A673 (cell line): ENCODE measurements around the gene TRPT1.

ENCODE experiments used
- EZH2 ChIP-seq: fragments of 200-600 bp; sonication (generic); IDR thresholded peaks from 2 replicates; pipeline ENCODE4 v1.6.1; 2017; ENCODE audit warnings: borderline replicate concordance, low read depth, mild to moderate bottlenecking, mixed read lengths, antibody characterized with exemption, low read length; ENCODE audit not compliant: poor library complexity, severe bottlenecking
- TF ChIP-seq, protein P1 (sequence below): fragments of 300-800, 200-600 bp; sonication (generic); conservative IDR thresholded peaks from 2 replicates; pipeline ENCODE4 v1.5.1; 2017; ENCODE audit warnings: low read depth, mild to moderate bottlenecking, antibody characterized with exemption, low read length, moderate library complexity, mixed read lengths

DNA sequence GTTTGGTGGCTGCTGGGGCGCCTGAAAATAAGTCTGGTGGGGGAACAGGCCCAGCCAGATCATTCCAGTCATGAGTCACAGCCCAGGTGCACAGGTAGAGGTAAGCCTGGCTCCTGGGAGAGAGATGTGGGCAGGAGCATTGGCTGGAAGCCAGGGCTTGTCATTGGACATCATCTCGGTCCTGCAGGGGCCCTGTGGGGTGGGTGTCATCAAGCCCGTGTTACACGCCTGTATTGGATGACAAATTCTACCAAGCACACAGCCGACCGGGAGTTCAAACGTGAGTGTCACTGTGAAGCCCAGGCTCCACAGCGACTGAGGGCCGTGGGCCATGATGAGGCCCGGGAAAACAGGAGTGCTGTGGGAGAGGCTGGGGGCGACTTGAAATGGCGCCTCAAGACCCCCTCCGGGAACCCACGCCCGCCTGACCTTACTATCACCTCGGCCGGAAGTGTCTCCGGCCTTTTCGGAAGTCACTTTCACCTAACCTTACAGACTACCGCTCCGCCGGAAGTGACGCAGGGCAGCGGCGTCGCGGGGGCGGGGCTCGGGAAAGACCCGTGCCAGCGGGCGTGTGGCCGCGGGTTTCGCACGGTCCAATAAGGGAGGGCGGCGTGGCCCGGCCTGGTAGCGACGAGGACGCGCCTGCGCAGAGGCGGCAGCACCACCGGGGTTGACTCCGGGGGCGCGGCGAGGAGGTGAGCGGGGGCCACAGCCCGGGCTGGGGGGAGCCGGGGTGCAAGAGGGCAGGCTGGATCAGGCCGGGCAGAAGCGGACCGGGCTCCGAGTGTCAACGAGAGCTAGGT is 14.7 kb upstream of the TRPT1 start, which contains the start of gene FKBP2:
- TF ChIP-seq, protein P1, sequence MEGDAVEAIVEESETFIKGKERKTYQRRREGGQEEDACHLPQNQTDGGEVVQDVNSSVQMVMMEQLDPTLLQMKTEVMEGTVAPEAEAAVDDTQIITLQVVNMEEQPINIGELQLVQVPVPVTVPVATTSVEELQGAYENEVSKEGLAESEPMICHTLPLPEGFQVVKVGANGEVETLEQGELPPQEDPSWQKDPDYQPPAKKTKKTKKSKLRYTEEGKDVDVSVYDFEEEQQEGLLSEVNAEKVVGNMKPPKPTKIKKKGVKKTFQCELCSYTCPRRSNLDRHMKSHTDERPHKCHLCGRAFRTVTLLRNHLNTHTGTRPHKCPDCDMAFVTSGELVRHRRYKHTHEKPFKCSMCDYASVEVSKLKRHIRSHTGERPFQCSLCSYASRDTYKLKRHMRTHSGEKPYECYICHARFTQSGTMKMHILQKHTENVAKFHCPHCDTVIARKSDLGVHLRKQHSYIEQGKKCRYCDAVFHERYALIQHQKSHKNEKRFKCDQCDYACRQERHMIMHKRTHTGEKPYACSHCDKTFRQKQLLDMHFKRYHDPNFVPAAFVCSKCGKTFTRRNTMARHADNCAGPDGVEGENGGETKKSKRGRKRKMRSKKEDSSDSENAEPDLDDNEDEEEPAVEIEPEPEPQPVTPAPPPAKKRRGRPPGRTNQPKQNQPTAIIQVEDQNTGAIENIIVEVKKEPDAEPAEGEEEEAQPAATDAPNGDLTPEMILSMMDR, result no peak
- no peak for TF ChIP-seq EZH2
